Measurements from ENCODE around the gene DDX4. TPM values are rescaled to one million over a fixed set of nuclear protein-coding genes. Genes with fewer than 3 reads are reported as not detected.

DDX4 gene
- total RNA-seq, 2 donors from 2014 or later: 34.9 TPM; not detected in 1

DNA sequence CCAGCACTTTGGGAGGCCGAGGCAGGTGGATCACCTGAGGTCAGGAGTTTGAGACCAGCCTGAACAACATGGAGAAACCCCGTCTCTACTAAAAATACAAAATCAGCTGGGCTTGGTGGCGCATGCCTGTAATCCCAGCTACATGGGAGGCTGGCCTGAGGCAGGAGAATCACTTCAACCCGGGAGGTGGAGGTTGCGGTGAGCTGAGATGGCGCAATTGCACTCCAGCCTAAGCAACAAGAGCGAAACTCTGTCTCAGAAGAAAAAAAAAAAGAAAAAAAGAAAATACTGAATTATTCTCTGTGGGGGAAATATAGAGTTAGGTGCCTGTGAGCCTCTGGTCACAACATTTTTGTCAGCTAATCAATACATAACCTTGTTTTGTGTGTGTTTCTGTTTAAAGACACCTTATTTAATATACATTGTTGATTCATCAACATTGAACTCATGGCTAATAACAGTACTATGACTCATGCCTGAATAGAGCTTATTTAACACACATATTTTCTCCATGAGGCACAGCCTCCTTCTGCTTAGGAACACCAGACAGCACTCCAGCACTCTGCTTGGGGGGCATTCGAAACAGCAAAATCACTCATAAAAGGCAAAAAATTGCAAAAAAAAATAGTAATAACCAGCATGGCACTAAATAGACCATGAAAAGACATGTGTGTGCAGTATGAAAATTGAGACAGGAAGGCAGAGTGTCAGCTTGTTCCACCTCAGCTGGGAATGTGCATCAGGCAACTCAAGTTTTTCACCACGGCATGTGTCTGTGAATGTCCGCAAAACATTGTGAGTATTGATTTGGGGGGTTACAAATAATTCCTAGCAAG lies 113.2 kb downstream of the DDX4 start, which contains the start of gene IL31RA:
IL31RA (plus strand) TSS at position 519 of the 836 bp plus-strand sequence; CDS start at position 733, 214 bp downstream.
- intact Hi-C loops (cut with DNase I): no loop called here
- DNase-seq (ENCODE audit: low spot score): no peak

GRCh38 chr5:55851675-55851979 lies 113.8 kb downstream of the DDX4 start:
- Histone ChIP-seq H3K9me3 (no peaks in the 10 kb centered on the region), H3K4me3 (no peak overlapping the region), H3K27ac (no peak overlapping the region), H3K27me3 (replicated peaks; ENCODE audit: insufficient read depth) (no peaks in the 10 kb centered on the region), H3K36me3 (no peaks in the 10 kb centered on the region), H3K4me1 (replicated peaks) (no peaks in the 10 kb centered on the region)
- no peak for DNase-seq (ENCODE audit: low spot score)
- TF ChIP-seq POLR2AphosphoS5 (IDR thresholded peaks at IDR 0.05): no peak
- no peak for TF ChIP-seq POLR2A (IDR thresholded peaks at IDR 0.05)
- no peak for TF ChIP-seq CTCF (IDR thresholded peaks at IDR 0.05)
- intact Hi-C loops (cut with DNase I): no loop called here
- 81% methylated on average over 2 of the region's 2 CpGs for WGBS

More for the DNA sequence above, 113.2 kb downstream of the DDX4 start, which contains the start of gene IL31RA:
- 92% methylated on average over 10 of the region's 10 CpGs for WGBS
- H3K27me3 ChIP-seq (replicated peaks; ENCODE audit: insufficient read depth): no peaks in the 10 kb centered on the region
- no peaks in the 10 kb centered on the region for H3K4me1 ChIP-seq (replicated peaks)
- H3K9me3 ChIP-seq: no peaks in the 10 kb centered on the region
- H3K36me3 ChIP-seq: no peaks in the 10 kb centered on the region
- no peak within 1 kb of the TSS for H3K27ac ChIP-seq
- no peak for TF ChIP-seq CTCF (IDR thresholded peaks at IDR 0.05)
- no peak for TF ChIP-seq POLR2AphosphoS5 (IDR thresholded peaks at IDR 0.05)
- no peak for TF ChIP-seq POLR2A (IDR thresholded peaks at IDR 0.05)
- H3K4me3 ChIP-seq: no peak within 1 kb of the TSS

- Histone ChIP-seq H3K4me3 (no peak overlapping the region), H3K27me3 (replicated peaks; ENCODE audit: insufficient read depth) (no peaks in the 10 kb centered on the region), H3K9me3 (no peaks in the 10 kb centered on the region), H3K27ac (no peak overlapping the region), H3K4me1 (replicated peaks) (no peaks in the 10 kb centered on the region), H3K36me3 (no peaks in the 10 kb centered on the region)
- TF ChIP-seq POLR2AphosphoS5 (IDR thresholded peaks at IDR 0.05) (no peak), CTCF (IDR thresholded peaks at IDR 0.05) (no peak), POLR2A (IDR thresholded peaks at IDR 0.05) (no peak)
- intact Hi-C loops (cut with DNase I): no loop called here
- WGBS: 74% methylated on average over 3 of the region's 3 CpGs
- no peak for DNase-seq (ENCODE audit: low spot score)
Observed at GRCh38 chr5:55852503-55852902, 114.6 kb downstream of the DDX4 start.

DNA sequence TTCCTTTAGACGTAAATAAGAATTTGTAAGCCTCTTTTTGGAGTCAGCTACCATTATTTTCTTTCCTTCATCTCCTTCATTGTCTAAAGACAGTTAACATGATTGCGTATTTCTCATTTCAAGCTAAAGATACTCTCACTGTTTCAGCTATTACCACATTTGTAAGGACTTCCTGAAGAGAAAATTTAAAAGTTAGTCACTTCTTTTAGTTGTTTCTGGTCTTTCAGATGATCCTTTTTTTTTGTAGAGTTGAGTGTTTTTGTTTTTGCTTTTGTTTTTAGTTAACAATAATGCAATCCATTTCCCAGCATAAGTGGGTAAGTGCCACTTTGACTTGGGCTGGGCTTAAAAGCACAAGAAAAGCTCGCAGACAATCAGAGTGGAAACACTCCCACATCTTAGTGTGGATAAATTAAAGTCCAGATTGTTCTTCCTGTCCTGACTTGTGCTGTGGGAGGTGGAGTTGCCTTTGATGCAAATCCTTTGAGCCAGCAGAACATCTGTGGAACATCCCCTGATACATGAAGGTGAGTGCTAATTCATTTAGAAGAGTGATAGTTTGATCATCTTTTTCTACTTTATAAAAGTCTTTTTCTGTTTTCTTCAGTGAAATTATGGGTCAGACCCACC lies 115.3 kb downstream of the DDX4 start:
- intact Hi-C loops (cut with DNase I): no loop called here
- Histone ChIP-seq H3K27ac (no peak overlapping the region), H3K4me3 (no peak overlapping the region), H3K27me3 (replicated peaks; ENCODE audit: insufficient read depth) (no peaks in the 10 kb centered on the region), H3K4me1 (replicated peaks) (no peaks in the 10 kb centered on the region), H3K36me3 (no peaks in the 10 kb centered on the region), H3K9me3 (no peaks in the 10 kb centered on the region)
- 59% methylated on average over 3 of the region's 3 CpGs for WGBS
- DNase-seq (ENCODE audit: low spot score): no peak
- no peak for TF ChIP-seq CTCF (IDR thresholded peaks at IDR 0.05)

DNA sequence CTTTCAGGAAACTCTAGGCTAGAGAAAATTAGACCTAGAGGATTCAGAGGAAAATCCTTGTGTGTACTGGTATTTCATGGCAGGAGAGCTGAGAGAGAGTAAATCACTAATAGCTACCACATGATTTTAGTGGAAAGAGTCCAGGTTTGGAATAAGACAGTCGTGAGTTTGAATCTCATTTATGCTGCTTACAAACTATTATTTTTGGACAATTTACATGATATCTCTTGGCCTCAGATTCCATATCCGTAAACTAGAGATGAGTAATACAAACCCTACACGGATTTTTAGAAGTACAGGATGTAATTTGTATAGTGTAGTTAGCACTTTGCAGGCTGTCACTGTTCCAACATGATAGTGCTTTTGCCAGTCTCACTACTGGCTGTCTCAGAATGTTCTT lies 116.0 kb downstream of the DDX4 start:
- intact Hi-C loops (cut with DNase I): no loop called here

More for the DNA sequence above, 116.0 kb downstream of the DDX4 start:
- H3K27ac ChIP-seq: no peak overlapping the region
- no peaks in the 10 kb centered on the region for H3K27me3 ChIP-seq (replicated peaks; ENCODE audit: insufficient read depth)
- DNase-seq (ENCODE audit: low spot score): no peak
- no peaks in the 10 kb centered on the region for H3K4me1 ChIP-seq (replicated peaks)
- TF ChIP-seq POLR2AphosphoS5 (IDR thresholded peaks at IDR 0.05) (no peak), CTCF (IDR thresholded peaks at IDR 0.05) (no peak), POLR2A (IDR thresholded peaks at IDR 0.05) (no peak)
- H3K4me3 ChIP-seq: no peak overlapping the region
- WGBS: 26% methylated on average over 3 of the region's 3 CpGs
- H3K36me3 ChIP-seq: no peaks in the 10 kb centered on the region
- no peaks in the 10 kb centered on the region for H3K9me3 ChIP-seq
